ENCODE data around the gene PDZD2.

Gene PDZD2

GRCh38 chr5:31754741-31755675, 116.1 kb downstream of the PDZD2 start:
- no peaks in the 10 kb centered on the region for H4K20me1 ChIP-seq (ENCODE audit: insufficient read depth, low read length)
- no peak for TF ChIP-seq EZH2 (IDR thresholded peaks at IDR 0.05; ENCODE audit: borderline replicate concordance, low read depth, low read length, severe bottlenecking)
- TF ChIP-seq, protein P1, sequence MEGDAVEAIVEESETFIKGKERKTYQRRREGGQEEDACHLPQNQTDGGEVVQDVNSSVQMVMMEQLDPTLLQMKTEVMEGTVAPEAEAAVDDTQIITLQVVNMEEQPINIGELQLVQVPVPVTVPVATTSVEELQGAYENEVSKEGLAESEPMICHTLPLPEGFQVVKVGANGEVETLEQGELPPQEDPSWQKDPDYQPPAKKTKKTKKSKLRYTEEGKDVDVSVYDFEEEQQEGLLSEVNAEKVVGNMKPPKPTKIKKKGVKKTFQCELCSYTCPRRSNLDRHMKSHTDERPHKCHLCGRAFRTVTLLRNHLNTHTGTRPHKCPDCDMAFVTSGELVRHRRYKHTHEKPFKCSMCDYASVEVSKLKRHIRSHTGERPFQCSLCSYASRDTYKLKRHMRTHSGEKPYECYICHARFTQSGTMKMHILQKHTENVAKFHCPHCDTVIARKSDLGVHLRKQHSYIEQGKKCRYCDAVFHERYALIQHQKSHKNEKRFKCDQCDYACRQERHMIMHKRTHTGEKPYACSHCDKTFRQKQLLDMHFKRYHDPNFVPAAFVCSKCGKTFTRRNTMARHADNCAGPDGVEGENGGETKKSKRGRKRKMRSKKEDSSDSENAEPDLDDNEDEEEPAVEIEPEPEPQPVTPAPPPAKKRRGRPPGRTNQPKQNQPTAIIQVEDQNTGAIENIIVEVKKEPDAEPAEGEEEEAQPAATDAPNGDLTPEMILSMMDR (IDR thresholded peaks at IDR 0.05; ENCODE audit: borderline replicate concordance, extremely low read depth, low read length, poor library complexity, severe bottlenecking), result no peak
- no peak overlapping the region for H3K27ac ChIP-seq (ENCODE audit: low read length)
- no peaks in the 10 kb centered on the region for H3K79me2 ChIP-seq (ENCODE audit: insufficient read depth, low read length)
- no peaks in the 10 kb centered on the region for H3K36me3 ChIP-seq (ENCODE audit: insufficient read depth, low read length)
- no peak overlapping the region for H3K4me3 ChIP-seq (ENCODE audit: low read depth in 1 of 2, low read length in 2 of 2)
- H2AFZ ChIP-seq (ENCODE audit: low read depth, low read length), result no peak overlapping the region
- no peaks in the 10 kb centered on the region for H3K27me3 ChIP-seq (ENCODE audit: insufficient read depth, low read length, poor library complexity)
- ATAC-seq (ENCODE audit: insufficient read depth, low read depth) (no peak), DNase-seq (no peak)
- no peak overlapping the region for H3K4me2 ChIP-seq (ENCODE audit: insufficient read depth, low read length)
- H3K4me1 ChIP-seq (ENCODE audit: insufficient read depth, low read length), result no peaks in the 10 kb centered on the region
- H3K9ac ChIP-seq (ENCODE audit: low read depth, low read length), result no peak overlapping the region
- no peaks in the 10 kb centered on the region for H3K9me3 ChIP-seq (ENCODE audit: insufficient read depth, low read length, severe bottlenecking)

DNA sequence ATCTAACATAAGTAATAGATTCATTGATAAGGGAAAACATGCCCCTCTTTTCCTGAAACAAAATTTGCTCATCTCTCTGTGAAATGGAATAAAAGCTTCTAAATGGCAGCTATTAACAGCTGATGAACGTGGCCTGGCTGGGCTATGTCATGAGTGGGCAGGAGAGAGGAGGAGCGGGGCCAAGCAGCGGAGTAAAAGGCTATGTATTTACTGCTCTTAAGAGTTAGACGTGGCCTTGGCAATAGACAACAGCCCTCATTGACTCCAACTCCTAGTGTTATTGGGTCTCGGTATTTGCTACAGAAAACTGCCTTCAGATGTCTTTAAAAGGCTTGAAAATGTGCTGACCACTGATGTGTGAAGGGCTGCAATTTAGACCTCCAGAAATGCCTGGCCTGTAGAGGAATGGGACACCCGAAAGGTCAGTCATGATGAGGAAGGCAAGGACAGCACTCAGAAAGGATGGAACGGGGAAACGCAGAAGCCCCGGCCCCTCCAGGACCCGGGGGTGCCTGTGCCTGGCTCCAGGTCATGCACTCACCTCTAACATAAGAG, 116.8 kb downstream of the PDZD2 start:
- TF ChIP-seq, protein P1 (IDR thresholded peaks at IDR 0.05; ENCODE audit: borderline replicate concordance, extremely low read depth, low read length, poor library complexity, severe bottlenecking), result no peak
- TF ChIP-seq EZH2 (IDR thresholded peaks at IDR 0.05; ENCODE audit: borderline replicate concordance, low read depth, low read length, severe bottlenecking), result no peak
- Histone ChIP-seq H3K27ac (ENCODE audit: low read length) (no peak overlapping the region), H3K4me2 (ENCODE audit: insufficient read depth, low read length) (no peak overlapping the region), H4K20me1 (ENCODE audit: insufficient read depth, low read length) (no peaks in the 10 kb centered on the region), H3K4me3 (ENCODE audit: low read depth in 1 of 2, low read length in 2 of 2) (no peak overlapping the region), H3K9me3 (ENCODE audit: insufficient read depth, low read length, severe bottlenecking) (no peaks in the 10 kb centered on the region), H3K36me3 (ENCODE audit: insufficient read depth, low read length) (no peaks in the 10 kb centered on the region), H2AFZ (ENCODE audit: low read depth, low read length) (no peak overlapping the region), H3K9ac (ENCODE audit: low read depth, low read length) (no peak overlapping the region), H3K4me1 (ENCODE audit: insufficient read depth, low read length) (no peaks in the 10 kb centered on the region), H3K79me2 (ENCODE audit: insufficient read depth, low read length) (no peaks in the 10 kb centered on the region), H3K27me3 (ENCODE audit: insufficient read depth, low read length, poor library complexity) (no peaks in the 10 kb centered on the region)
- DNase-seq (no peak), ATAC-seq (ENCODE audit: insufficient read depth, low read depth) (no peak)

DNA sequence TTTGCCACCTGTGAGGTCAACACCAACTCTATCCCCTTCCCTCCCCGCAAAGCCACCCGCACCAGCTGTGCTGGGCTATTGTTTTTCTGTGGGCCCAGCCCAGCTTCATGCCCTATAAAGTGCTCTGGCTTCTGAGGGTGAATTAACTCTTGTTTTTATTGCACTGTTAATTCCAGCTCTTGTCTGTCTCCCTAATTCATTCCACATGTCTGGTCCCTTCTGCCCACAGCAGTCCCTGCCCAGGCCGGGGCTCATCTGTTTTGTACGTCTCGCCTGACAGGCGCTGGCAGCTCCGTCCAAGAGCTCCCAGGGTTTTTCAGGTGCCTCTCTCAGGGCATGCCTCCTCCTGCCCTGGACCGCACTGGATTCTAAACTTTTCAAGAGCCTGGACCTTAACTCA, 118.9 kb downstream of the PDZD2 start:
- no peaks in the 10 kb centered on the region for H3K4me1 ChIP-seq (ENCODE audit: insufficient read depth, low read length)

More for the DNA sequence above, 118.9 kb downstream of the PDZD2 start:
- Histone ChIP-seq H3K36me3 (ENCODE audit: insufficient read depth, low read length) (no peaks in the 10 kb centered on the region), H3K9ac (ENCODE audit: low read depth, low read length) (no peak overlapping the region), H3K27ac (ENCODE audit: low read length) (no peak overlapping the region), H2AFZ (ENCODE audit: low read depth, low read length) (no peak overlapping the region), H3K27me3 (ENCODE audit: insufficient read depth, low read length, poor library complexity) (no peaks in the 10 kb centered on the region), H3K4me2 (ENCODE audit: insufficient read depth, low read length) (no peak overlapping the region), H4K20me1 (ENCODE audit: insufficient read depth, low read length) (no peaks in the 10 kb centered on the region), H3K4me3 (ENCODE audit: low read depth in 1 of 2, low read length in 2 of 2) (no peak overlapping the region), H3K9me3 (ENCODE audit: insufficient read depth, low read length, severe bottlenecking) (no peaks in the 10 kb centered on the region), H3K79me2 (ENCODE audit: insufficient read depth, low read length) (no peaks in the 10 kb centered on the region)
- no peak for TF ChIP-seq EZH2 (IDR thresholded peaks at IDR 0.05; ENCODE audit: borderline replicate concordance, low read depth, low read length, severe bottlenecking)
- TF ChIP-seq, protein P1 (IDR thresholded peaks at IDR 0.05; ENCODE audit: borderline replicate concordance, extremely low read depth, low read length, poor library complexity, severe bottlenecking), result no peak
- ATAC-seq (ENCODE audit: insufficient read depth, low read depth) (no peak), DNase-seq (no peak)
